Measurements from ENCODE around the gene TIMELESS.
"Not testable (repeated sequence)": the region's sequence is repeated elsewhere in the genome, so short reads cannot be mapped to it uniquely, and the experiment has no call there.

DNA sequence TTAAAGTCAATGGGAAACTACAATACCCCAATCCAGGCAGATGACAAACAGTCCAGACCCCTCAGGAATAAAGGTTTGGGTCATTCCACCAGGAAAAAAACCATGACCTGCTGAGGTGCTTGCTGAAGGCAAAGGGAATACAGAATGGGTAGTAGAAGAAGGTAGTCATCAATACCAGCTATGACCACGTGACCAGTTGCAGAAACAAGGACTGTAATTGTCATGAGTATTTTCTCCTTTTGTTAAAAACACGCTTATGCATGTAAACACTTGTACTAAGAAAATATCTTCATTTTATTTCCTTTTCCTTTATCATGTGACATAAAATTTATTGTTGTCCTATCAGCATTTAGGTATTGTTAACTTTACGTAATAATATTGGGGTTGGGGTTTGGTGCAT, 45.0 kb downstream of the TIMELESS start:
- not testable (repeated sequence) for TF ChIP-seq CTCF (IDR thresholded peaks at IDR 0.05); POLR2A (IDR thresholded peaks at IDR 0.05; ENCODE audit: low read depth)
